Measurements from ENCODE around the gene SLC6A16.
A peak's percentile ranks its signal among the peaks of the same experiment; 100 is the strongest.

Gene SLC6A16

DNA sequence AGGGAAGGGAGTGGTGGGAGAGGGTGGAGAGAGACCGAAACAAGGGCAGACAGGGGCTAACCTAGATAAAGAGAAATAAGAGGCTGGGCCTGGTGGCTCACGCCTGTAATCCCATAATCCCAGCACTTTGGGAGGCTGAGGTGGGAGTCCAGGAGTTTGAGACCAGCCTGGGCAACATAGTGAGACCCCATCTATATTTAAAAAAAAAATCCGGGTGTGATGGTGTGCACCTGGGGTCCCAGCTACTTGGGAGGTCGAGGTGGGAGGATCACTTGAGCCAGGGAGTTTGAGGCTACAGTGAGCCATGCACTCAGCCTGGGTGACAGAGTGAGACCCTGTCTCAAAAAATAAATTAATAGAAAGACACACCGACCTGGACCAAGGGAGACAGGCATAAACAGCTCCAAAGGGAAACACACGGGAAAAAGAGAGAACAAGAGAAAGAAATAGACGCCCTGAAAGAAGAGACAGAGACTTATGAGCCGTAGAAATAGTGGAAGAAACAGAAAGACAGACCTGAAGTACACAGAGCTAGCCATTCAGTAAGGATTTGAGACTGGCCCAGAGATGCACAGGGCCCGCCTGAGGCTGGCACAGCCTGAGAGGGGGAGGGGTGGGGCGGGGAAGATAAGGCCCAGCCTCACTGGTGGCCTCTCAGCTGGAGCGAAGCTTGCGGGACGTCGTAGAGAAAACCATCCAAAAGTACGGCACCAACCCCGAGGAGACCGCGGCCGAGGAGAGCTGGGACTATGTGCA, 12.5 kb upstream of the SLC6A16 start:
- H3K27me3 ChIP-seq (ENCODE audit: insufficient read depth, poor library complexity, severe bottlenecking), result no peaks in the 10 kb centered on the region
- no peak overlapping the region for H3K27ac ChIP-seq (replicated peaks)
- no peak overlapping the region for H3K4me3 ChIP-seq (replicated peaks; ENCODE audit: insufficient read depth, low read length)
- TF ChIP-seq SPI1 (IDR thresholded peaks at IDR 0.05; ENCODE audit: borderline replicate concordance, low read depth), result no peak
- TF ChIP-seq, protein P1, sequence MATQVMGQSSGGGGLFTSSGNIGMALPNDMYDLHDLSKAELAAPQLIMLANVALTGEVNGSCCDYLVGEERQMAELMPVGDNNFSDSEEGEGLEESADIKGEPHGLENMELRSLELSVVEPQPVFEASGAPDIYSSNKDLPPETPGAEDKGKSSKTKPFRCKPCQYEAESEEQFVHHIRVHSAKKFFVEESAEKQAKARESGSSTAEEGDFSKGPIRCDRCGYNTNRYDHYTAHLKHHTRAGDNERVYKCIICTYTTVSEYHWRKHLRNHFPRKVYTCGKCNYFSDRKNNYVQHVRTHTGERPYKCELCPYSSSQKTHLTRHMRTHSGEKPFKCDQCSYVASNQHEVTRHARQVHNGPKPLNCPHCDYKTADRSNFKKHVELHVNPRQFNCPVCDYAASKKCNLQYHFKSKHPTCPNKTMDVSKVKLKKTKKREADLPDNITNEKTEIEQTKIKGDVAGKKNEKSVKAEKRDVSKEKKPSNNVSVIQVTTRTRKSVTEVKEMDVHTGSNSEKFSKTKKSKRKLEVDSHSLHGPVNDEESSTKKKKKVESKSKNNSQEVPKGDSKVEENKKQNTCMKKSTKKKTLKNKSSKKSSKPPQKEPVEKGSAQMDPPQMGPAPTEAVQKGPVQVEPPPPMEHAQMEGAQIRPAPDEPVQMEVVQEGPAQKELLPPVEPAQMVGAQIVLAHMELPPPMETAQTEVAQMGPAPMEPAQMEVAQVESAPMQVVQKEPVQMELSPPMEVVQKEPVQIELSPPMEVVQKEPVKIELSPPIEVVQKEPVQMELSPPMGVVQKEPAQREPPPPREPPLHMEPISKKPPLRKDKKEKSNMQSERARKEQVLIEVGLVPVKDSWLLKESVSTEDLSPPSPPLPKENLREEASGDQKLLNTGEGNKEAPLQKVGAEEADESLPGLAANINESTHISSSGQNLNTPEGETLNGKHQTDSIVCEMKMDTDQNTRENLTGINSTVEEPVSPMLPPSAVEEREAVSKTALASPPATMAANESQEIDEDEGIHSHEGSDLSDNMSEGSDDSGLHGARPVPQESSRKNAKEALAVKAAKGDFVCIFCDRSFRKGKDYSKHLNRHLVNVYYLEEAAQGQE (IDR thresholded peaks at IDR 0.05; ENCODE audit: insufficient replicate concordance, low read depth), result no peak
- no peak for TF ChIP-seq POLR2AphosphoS5 (IDR thresholded peaks at IDR 0.05; ENCODE audit: low read depth)
- no peak for TF ChIP-seq GABPA (IDR thresholded peaks at IDR 0.05; ENCODE audit: low read depth)
- TF ChIP-seq, protein P2, sequence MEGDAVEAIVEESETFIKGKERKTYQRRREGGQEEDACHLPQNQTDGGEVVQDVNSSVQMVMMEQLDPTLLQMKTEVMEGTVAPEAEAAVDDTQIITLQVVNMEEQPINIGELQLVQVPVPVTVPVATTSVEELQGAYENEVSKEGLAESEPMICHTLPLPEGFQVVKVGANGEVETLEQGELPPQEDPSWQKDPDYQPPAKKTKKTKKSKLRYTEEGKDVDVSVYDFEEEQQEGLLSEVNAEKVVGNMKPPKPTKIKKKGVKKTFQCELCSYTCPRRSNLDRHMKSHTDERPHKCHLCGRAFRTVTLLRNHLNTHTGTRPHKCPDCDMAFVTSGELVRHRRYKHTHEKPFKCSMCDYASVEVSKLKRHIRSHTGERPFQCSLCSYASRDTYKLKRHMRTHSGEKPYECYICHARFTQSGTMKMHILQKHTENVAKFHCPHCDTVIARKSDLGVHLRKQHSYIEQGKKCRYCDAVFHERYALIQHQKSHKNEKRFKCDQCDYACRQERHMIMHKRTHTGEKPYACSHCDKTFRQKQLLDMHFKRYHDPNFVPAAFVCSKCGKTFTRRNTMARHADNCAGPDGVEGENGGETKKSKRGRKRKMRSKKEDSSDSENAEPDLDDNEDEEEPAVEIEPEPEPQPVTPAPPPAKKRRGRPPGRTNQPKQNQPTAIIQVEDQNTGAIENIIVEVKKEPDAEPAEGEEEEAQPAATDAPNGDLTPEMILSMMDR (IDR thresholded peaks at IDR 0.05; ENCODE audit: insufficient read depth, low read length), result no peak
- DNase-seq (ENCODE audit: low read depth in 1 of 2, low spot score in 1 of 2), result no peak

DNA sequence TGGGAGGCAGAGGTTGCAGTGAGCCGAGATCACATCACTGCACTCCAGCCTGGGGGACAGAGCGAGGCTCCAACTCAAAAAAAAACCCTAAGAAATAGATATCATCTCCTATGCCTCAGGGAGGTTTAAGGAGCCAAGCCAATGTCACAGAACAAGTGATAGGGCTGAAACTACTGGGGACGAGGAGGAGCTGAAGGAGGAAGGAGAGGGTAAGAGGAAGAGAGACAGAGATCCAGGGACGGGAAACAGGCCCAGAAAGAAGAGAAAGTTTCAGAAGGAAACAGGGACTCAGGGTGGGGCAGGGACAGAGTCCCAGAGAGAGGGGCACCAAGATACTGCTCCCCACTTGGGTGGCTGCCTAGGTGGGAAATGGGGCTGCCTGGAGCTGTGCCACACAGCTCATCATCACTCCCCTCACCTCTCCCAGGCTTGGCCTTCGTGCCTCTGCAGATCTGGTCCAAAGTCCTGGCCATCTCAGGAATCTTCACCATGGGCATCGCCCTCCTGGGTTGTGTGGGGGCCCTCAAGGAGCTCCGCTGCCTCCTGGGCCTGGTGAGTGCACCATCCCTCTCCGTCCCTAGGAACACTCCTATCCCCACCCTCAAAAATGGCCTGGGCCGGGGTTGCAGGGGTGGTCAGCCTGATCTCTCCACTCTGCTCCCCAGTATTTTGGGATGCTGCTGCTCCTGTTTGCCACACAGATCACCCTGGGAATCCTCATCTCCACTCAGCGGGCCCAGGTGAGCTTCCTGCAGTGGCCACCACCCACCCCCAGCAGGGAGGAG, 11.7 kb upstream of the SLC6A16 start:
- Histone ChIP-seq H3K27ac (replicated peaks) (no peak overlapping the region), H3K4me3 (replicated peaks; ENCODE audit: insufficient read depth, low read length) (no peak overlapping the region), H3K27me3 (ENCODE audit: insufficient read depth, poor library complexity, severe bottlenecking) (no peaks in the 10 kb centered on the region)
- no peak for DNase-seq (ENCODE audit: low read depth in 1 of 2, low spot score in 1 of 2)
- TF ChIP-seq, protein P1 (IDR thresholded peaks at IDR 0.05; ENCODE audit: insufficient replicate concordance, low read depth), result no peak
- TF ChIP-seq, protein P2 (IDR thresholded peaks at IDR 0.05; ENCODE audit: insufficient read depth, low read length), result no peak
- TF ChIP-seq SPI1 (IDR thresholded peaks at IDR 0.05; ENCODE audit: borderline replicate concordance, low read depth), result no peak
- no peak for TF ChIP-seq POLR2AphosphoS5 (IDR thresholded peaks at IDR 0.05; ENCODE audit: low read depth)
- TF ChIP-seq GABPA (IDR thresholded peaks at IDR 0.05; ENCODE audit: low read depth), result no peak

DNA sequence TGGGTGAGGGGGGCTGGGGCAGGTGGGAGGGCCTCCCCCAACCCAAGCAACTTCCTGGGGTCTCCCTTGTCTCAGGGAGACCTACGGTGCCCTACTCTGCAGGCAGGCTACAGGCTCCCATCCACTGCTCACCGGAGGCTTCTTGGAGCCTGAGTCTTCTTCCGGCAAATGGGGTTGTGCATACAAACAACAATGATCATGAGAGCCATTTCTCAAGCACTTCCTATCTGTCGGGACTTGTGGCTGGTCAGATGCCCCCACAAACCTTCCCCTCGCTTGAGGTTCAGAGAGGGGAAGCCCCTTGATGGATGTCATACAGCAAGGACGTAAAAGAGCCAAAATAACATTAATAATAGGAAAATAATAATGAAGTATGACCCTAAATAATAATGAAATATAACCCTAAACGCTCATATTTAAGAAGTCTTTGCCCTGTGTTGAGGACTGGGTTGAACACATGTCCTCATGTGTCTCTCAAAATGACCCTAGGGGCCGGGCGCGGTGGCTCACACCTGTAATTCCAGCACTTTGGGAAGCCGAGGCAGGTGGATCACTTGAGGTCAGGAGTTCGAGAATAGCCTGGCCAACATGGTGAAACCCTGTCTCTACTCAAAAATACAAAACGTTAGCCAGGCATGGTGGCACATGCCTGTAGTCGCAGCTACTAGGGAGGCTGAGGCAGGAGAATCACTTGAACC, 10.9 kb upstream of the SLC6A16 start:
- H3K4me3 ChIP-seq (replicated peaks; ENCODE audit: insufficient read depth, low read length), result peak overlapping the region; percentile 47
- TF ChIP-seq, protein P1 (IDR thresholded peaks at IDR 0.05; ENCODE audit: insufficient replicate concordance, low read depth), result no peak
- TF ChIP-seq POLR2AphosphoS5 (IDR thresholded peaks at IDR 0.05; ENCODE audit: low read depth), result no peak
- no peak for TF ChIP-seq SPI1 (IDR thresholded peaks at IDR 0.05; ENCODE audit: borderline replicate concordance, low read depth)
- TF ChIP-seq, protein P2 (IDR thresholded peaks at IDR 0.05; ENCODE audit: insufficient read depth, low read length), result no peak
- no peak for TF ChIP-seq GABPA (IDR thresholded peaks at IDR 0.05; ENCODE audit: low read depth)
- H3K27me3 ChIP-seq (ENCODE audit: insufficient read depth, poor library complexity, severe bottlenecking), result no peaks in the 10 kb centered on the region
- no peak for DNase-seq (ENCODE audit: low read depth in 1 of 2, low spot score in 1 of 2)
- peak overlapping the region; percentile 65 for H3K27ac ChIP-seq (replicated peaks)

All from HL-60 (cell line).